ENCODE data around the gene LRRC37B. TPM values are rescaled to one million over a fixed set of nuclear protein-coding genes. Genes with fewer than 3 reads are reported as not detected.
"Not testable (repeated sequence)": the region's sequence is repeated elsewhere in the genome, so short reads cannot be mapped to it uniquely, and the experiment has no call there.

Gene LRRC37B
- total RNA-seq, 1 experiment from 2014 or later = 19.1 TPM

GRCh38 chr17:32086833-32087232, 79.7 kb downstream of the LRRC37B start:
- not testable (repeated sequence) for H3K9ac ChIP-seq (ENCODE audit: extremely low read depth, insufficient read length, low read length); H3K4me2 ChIP-seq (ENCODE audit: insufficient read depth, insufficient read length, low read length); H3K23me2 ChIP-seq (ENCODE audit: insufficient read length, low read depth, low read length, poor library complexity, severe bottlenecking); H3K56ac ChIP-seq (ENCODE audit: insufficient read length, low read depth, low read length); H3K18ac ChIP-seq (ENCODE audit: insufficient read length, low read depth, low read length); H4K5ac ChIP-seq (ENCODE audit: insufficient read length, low read depth, low read length); H4K8ac ChIP-seq (replicated peaks; ENCODE audit: insufficient read length, low read depth, low read length); H3K4me3 Mint-ChIP-seq; H3K27ac Mint-ChIP-seq; H3K4me1 Mint-ChIP-seq; H3K27ac ChIP-seq (ENCODE audit: insufficient read length, low read depth, low read length); H3K36me3 Mint-ChIP-seq (ENCODE audit: insufficient read depth in 1 of 3, low read depth in 3 of 3); H2AK5ac ChIP-seq (ENCODE audit: insufficient read length, low read length); H2BK120ac ChIP-seq (ENCODE audit: low read depth, low read length, poor library complexity, severe bottlenecking); H3K79me1 ChIP-seq (ENCODE audit: insufficient read depth, low read depth, low read length, poor library complexity, severe bottlenecking); H2BK12ac ChIP-seq (ENCODE audit: insufficient read length, low read depth, low read length); DNase-seq; H4K91ac ChIP-seq (ENCODE audit: insufficient read length, low read depth, low read length); H3K23ac ChIP-seq (ENCODE audit: insufficient read length, low read depth, low read length); H3K27me3 ChIP-seq (ENCODE audit: insufficient read depth, low read length); H3K4ac ChIP-seq (ENCODE audit: low read depth, low read length); H3K4me1 ChIP-seq (ENCODE audit: insufficient read depth, low read length); H2BK15ac ChIP-seq (ENCODE audit: low read depth, low read length); H3K9me3 ChIP-seq (ENCODE audit: control insufficient read depth, low read depth, low read length); H3K9me3 Mint-ChIP-seq; H2BK5ac ChIP-seq (ENCODE audit: insufficient read length, low read length); H3K14ac ChIP-seq (ENCODE audit: insufficient read depth, low read length); H2BK20ac ChIP-seq (ENCODE audit: low read depth, low read length, poor library complexity, severe bottlenecking); H4K20me1 ChIP-seq (ENCODE audit: control insufficient read depth, insufficient read depth, insufficient read length); H3K27me3 Mint-ChIP-seq (ENCODE audit: low read depth); H3T11ph ChIP-seq (ENCODE audit: low read length); H3K79me2 ChIP-seq (ENCODE audit: insufficient read depth, low read length); H2AFZ ChIP-seq (ENCODE audit: low read length)
- no CpG with 5 or more reads among the region's 4 CpGs for WGBS (ENCODE audit: extremely low coverage, insufficient read length, low lambda C conversion rate)

GRCh38 chr17:32092062-32092461, 84.9 kb downstream of the LRRC37B start:
- H2BK20ac ChIP-seq (ENCODE audit: low read depth, low read length, poor library complexity, severe bottlenecking); H3K14ac ChIP-seq (ENCODE audit: insufficient read depth, low read length); H4K20me1 ChIP-seq (ENCODE audit: control insufficient read depth, insufficient read depth, insufficient read length); H4K91ac ChIP-seq (ENCODE audit: insufficient read length, low read depth, low read length); H3K9me3 Mint-ChIP-seq; H2BK15ac ChIP-seq (ENCODE audit: low read depth, low read length); H4K5ac ChIP-seq (ENCODE audit: insufficient read length, low read depth, low read length); H3K23ac ChIP-seq (ENCODE audit: insufficient read length, low read depth, low read length); H3K79me2 ChIP-seq (ENCODE audit: insufficient read depth, low read length); H3K4me1 Mint-ChIP-seq; H3K4ac ChIP-seq (ENCODE audit: low read depth, low read length); H2AK5ac ChIP-seq (ENCODE audit: insufficient read length, low read length); H4K8ac ChIP-seq (replicated peaks; ENCODE audit: insufficient read length, low read depth, low read length); H3K27ac ChIP-seq (ENCODE audit: insufficient read length, low read depth, low read length); H3K36me3 Mint-ChIP-seq (ENCODE audit: insufficient read depth in 1 of 3, low read depth in 3 of 3); H3K18ac ChIP-seq (ENCODE audit: insufficient read length, low read depth, low read length); H2AFZ ChIP-seq (ENCODE audit: low read length); H3K4me2 ChIP-seq (ENCODE audit: insufficient read depth, insufficient read length, low read length); H3K4me1 ChIP-seq (ENCODE audit: insufficient read depth, low read length); H3K27me3 ChIP-seq (ENCODE audit: insufficient read depth, low read length); H2BK12ac ChIP-seq (ENCODE audit: insufficient read length, low read depth, low read length); H3K56ac ChIP-seq (ENCODE audit: insufficient read length, low read depth, low read length); H3K23me2 ChIP-seq (ENCODE audit: insufficient read length, low read depth, low read length, poor library complexity, severe bottlenecking); H3K9ac ChIP-seq (ENCODE audit: extremely low read depth, insufficient read length, low read length); H3T11ph ChIP-seq (ENCODE audit: low read length); H3K79me1 ChIP-seq (ENCODE audit: insufficient read depth, low read depth, low read length, poor library complexity, severe bottlenecking); H2BK5ac ChIP-seq (ENCODE audit: insufficient read length, low read length); H3K4me3 Mint-ChIP-seq; H2BK120ac ChIP-seq (ENCODE audit: low read depth, low read length, poor library complexity, severe bottlenecking); H3K27me3 Mint-ChIP-seq (ENCODE audit: low read depth); H3K9me3 ChIP-seq (ENCODE audit: control insufficient read depth, low read depth, low read length): not testable (repeated sequence)
- no CpG with 5 or more reads among the region's 1 CpG for WGBS (ENCODE audit: extremely low coverage, insufficient read length, low lambda C conversion rate)
- peak; percentile 4 for DNase-seq
- H3K27ac Mint-ChIP-seq = peak overlapping the region in 1 of 3 experiments; percentile 27; a peak in 3 of 7 replicates

Measured in H9 (cell line).